OCI-LY1 (cell line): ENCODE data around the gene LRRC55.

Experiments used
- H2AFZ ChIP-seq: fragments of 200-600 bp; sonication (generic), shearing (Covaris generic); 2 replicates; pipeline ENCODE4 v1.6.0; 2014; ENCODE audit warnings: antibody characterized with exemption, mild to moderate bottlenecking, low read length
- H3F3A ChIP-seq: fragments of 200-600 bp; sonication (generic), shearing (Covaris generic); 2 replicates; pipeline ENCODE4 v1.6.0; 2014; ENCODE audit warnings: mild to moderate bottlenecking, antibody characterized with exemption, low read length, moderate library complexity; ENCODE audit not compliant: insufficient read depth
- H3K27ac ChIP-seq: fragments of 200-600 bp; sonication (generic); 2 replicates; pipeline ENCODE4 v1.5.1; 2014; ENCODE audit warnings: low read length, mixed run types, mild to moderate bottlenecking, low read depth; ENCODE audit not compliant: poor library complexity, severe bottlenecking
- H3K27me3 ChIP-seq: fragments of 200-600 bp; sonication (generic); 2 replicates; pipeline ENCODE4 v1.6.0; 2014; ENCODE audit warnings: antibody characterized with exemption, mild to moderate bottlenecking, low read length, moderate library complexity; ENCODE audit not compliant: insufficient read depth
- H3K36me3 ChIP-seq: fragments of 200-600 bp; sonication (generic); 2 replicates; pipeline ENCODE4 v1.6.1; 2014; ENCODE audit warnings: mild to moderate bottlenecking, antibody characterized with exemption, low read length, moderate library complexity, mixed read lengths; ENCODE audit not compliant: insufficient read depth
- H3K4me1 ChIP-seq: fragments of 200-600 bp; sonication (generic); 2 replicates; pipeline ENCODE4 v1.5.1; 2014; ENCODE audit warnings: mild to moderate bottlenecking, low read length, moderate library complexity; ENCODE audit not compliant: insufficient read depth, severe bottlenecking
- H3K4me2 ChIP-seq: fragments of 200-600 bp; sonication (generic), shearing (Covaris generic); 2 replicates; pipeline ENCODE4 v1.6.1; 2014; ENCODE audit warnings: low read length
- H3K4me3 ChIP-seq: fragments of 200-600 bp; sonication (generic); 2 replicates; pipeline ENCODE4 v1.5.1; 2014; ENCODE audit warnings: low read length, low read depth, mild to moderate bottlenecking, mixed read lengths; ENCODE audit not compliant: poor library complexity, severe bottlenecking
- H3K79me2 ChIP-seq: fragments of 200-600 bp; shearing (Covaris generic); 2 replicates; pipeline ENCODE4 v1.6.1; 2016; ENCODE audit warnings: mixed run types, low read length, mixed read lengths; ENCODE audit not compliant: insufficient read depth
- H3K9ac ChIP-seq: fragments of 200-600 bp; sonication (generic), shearing (Covaris generic); 2 replicates; pipeline ENCODE4 v1.6.1; 2014; ENCODE audit warnings: mild to moderate bottlenecking, low read length, mixed read lengths
- H3K9me2 ChIP-seq: fragments of 200-600 bp; sonication (generic), shearing (Covaris generic); 2 replicates; pipeline ENCODE4 v1.6.1; 2014; ENCODE audit warnings: low read depth, mild to moderate bottlenecking, low read length, mixed read lengths
- H3K9me3 ChIP-seq: fragments of 200-600 bp; shearing (Covaris generic); 2 replicates; pipeline ENCODE4 v1.6.1; 2014; ENCODE audit warnings: low read length, mixed read lengths
- H4K20me1 ChIP-seq: fragments of 200-600 bp; sonication (generic), shearing (Covaris generic); 2 replicates; pipeline ENCODE4 v1.6.0; 2016; ENCODE audit warnings: mild to moderate bottlenecking, low read length; ENCODE audit not compliant: insufficient read depth
- CTCF ChIP-seq: fragments of 200-600 bp; sonication (generic), shearing (Covaris generic); IDR thresholded peaks from 2 replicates; pipeline ENCODE4 v1.5.1; 2017; ENCODE audit warnings: mild to moderate bottlenecking, antibody characterized with exemption, low read length, moderate library complexity, mixed read lengths
- EZH2 ChIP-seq: fragments of 200-600 bp; sonication (generic), shearing (Covaris generic); IDR thresholded peaks from 2 replicates; pipeline ENCODE4 v1.8.0; 2017; ENCODE audit warnings: borderline replicate concordance, mixed run types, mild to moderate bottlenecking, antibody characterized with exemption, low read length, moderate library complexity, mixed read lengths

LRRC55 gene

DNA sequence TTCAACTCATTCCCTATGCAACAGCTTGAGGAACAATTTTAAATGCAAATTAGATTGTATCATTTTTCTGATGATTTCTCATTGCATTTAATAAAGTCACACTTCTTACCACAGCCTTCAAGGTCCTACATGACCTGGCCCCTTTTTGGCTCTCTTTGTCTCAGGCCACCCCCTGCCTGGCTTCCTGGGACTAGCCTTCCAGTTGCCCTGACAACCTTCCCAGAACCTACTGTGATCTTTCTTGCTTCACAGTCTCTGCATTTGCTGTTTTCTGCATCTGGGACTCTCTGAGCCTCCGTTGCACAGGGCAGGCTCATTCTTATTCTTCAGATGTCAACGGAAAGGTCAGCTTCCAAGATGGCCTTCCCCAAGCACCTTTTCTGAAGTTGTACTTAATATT is 42.4 kb downstream of the LRRC55 start:
- Histone ChIP-seq H3K27me3 (no peaks in the 10 kb centered on the region), H4K20me1 (no peaks in the 10 kb centered on the region), H3K9me3 (no peaks in the 10 kb centered on the region), H3K9me2 (no peaks in the 10 kb centered on the region), H3K36me3 (no peaks in the 10 kb centered on the region), H3K4me2 (no peak overlapping the region), H3K79me2 (no peaks in the 10 kb centered on the region), H3K9ac (no peak overlapping the region), H3F3A (no peaks in the 10 kb centered on the region), H3K27ac (no peak overlapping the region), H2AFZ (no peak overlapping the region), H3K4me3 (no peak overlapping the region), H3K4me1 (no peaks in the 10 kb centered on the region)
- no peak for TF ChIP-seq EZH2
- TF ChIP-seq CTCF = no peak

GRCh38 chr11:57224537-57224936 is 42.8 kb downstream of the LRRC55 start:
- H3K9me2 ChIP-seq = no peaks in the 10 kb centered on the region
- H2AFZ ChIP-seq = no peak overlapping the region
- H3K9ac ChIP-seq = no peak overlapping the region
- H3K4me2 ChIP-seq = no peak overlapping the region
- no peak overlapping the region for H3K27ac ChIP-seq
- H3F3A ChIP-seq = no peaks in the 10 kb centered on the region
- no peaks in the 10 kb centered on the region for H3K9me3 ChIP-seq
- H4K20me1 ChIP-seq = no peaks in the 10 kb centered on the region
- no peaks in the 10 kb centered on the region for H3K27me3 ChIP-seq
- no peaks in the 10 kb centered on the region for H3K36me3 ChIP-seq
- H3K79me2 ChIP-seq = no peaks in the 10 kb centered on the region
- no peaks in the 10 kb centered on the region for H3K4me1 ChIP-seq
- no peak overlapping the region for H3K4me3 ChIP-seq
- TF ChIP-seq CTCF = no peak
- TF ChIP-seq EZH2 = no peak

GRCh38 chr11:57228600-57228999 is 46.8 kb downstream of the LRRC55 start:
- H3K4me3 ChIP-seq = no peak overlapping the region

More at GRCh38 chr11:57228600-57228999, 46.8 kb downstream of the LRRC55 start:
- Histone ChIP-seq H3K27ac (no peak overlapping the region), H3F3A (no peaks in the 10 kb centered on the region), H3K9me3 (no peaks in the 10 kb centered on the region), H2AFZ (no peak overlapping the region), H3K79me2 (no peaks in the 10 kb centered on the region), H3K27me3 (no peaks in the 10 kb centered on the region), H3K9me2 (no peaks in the 10 kb centered on the region), H4K20me1 (no peaks in the 10 kb centered on the region), H3K9ac (no peak overlapping the region), H3K36me3 (no peaks in the 10 kb centered on the region), H3K4me2 (no peak overlapping the region), H3K4me1 (no peaks in the 10 kb centered on the region)
- TF ChIP-seq CTCF (no peak), EZH2 (no peak)
